ENCODE results near the gene HPDL.
"Not testable (repeated sequence)": the region's sequence is repeated elsewhere in the genome, so short reads cannot be mapped to it uniquely, and the experiment has no call there.

Gene HPDL

GRCh38 chr1:45326627-45327623, at the start of gene HPDL:
Gene HPDL (plus strand): TSS chr1:45326895. CDS start chr1:45327149, 254 bp downstream.
- DNase-seq (ENCODE audit: low read depth): no peak

- no peak for DNase-seq (ENCODE audit: low read depth)
These were observed 44.3 kb upstream of the HPDL start for GRCh38 chr1:45282351-45282750.

GRCh38 chr1:45284858-45285257, 41.8 kb upstream of the HPDL start:
- DNase-seq (ENCODE audit: low read depth): not testable (repeated sequence)

- DNase-seq (ENCODE audit: low read depth): not testable (repeated sequence)
These were observed 40.2 kb upstream of the HPDL start for GRCh38 chr1:45286521-45286920.

GRCh38 chr1:45291002-45291401, 35.7 kb upstream of the HPDL start:
- DNase-seq (ENCODE audit: low read depth): not testable (repeated sequence)

GRCh38 chr1:45291716-45292115, 35.0 kb upstream of the HPDL start:
- no peak for DNase-seq (ENCODE audit: low read depth)

- no peak for DNase-seq (ENCODE audit: low read depth)
These were observed 28.9 kb upstream of the HPDL start for GRCh38 chr1:45297666-45298356.

GRCh38 chr1:45299296-45299695, 27.4 kb upstream of the HPDL start:
- no peak for DNase-seq (ENCODE audit: low read depth)

GRCh38 chr1:45299981-45300668, 26.6 kb upstream of the HPDL start:
- DNase-seq (ENCODE audit: low read depth): no peak

- DNase-seq (ENCODE audit: low read depth): no peak
These were observed 26.1 kb upstream of the HPDL start for GRCh38 chr1:45300669-45300997.

GRCh38 chr1:45302505-45303150, 24.1 kb upstream of the HPDL start:
- no peak for DNase-seq (ENCODE audit: low read depth)

GRCh38 chr1:45303520-45304310, 23.0 kb upstream of the HPDL start:
- DNase-seq (ENCODE audit: low read depth): peak; percentile 97

- no peak for DNase-seq (ENCODE audit: low read depth)
These were observed 22.2 kb upstream of the HPDL start for GRCh38 chr1:45304311-45305081.

- no peak for DNase-seq (ENCODE audit: low read depth)
These were observed 21.5 kb upstream of the HPDL start for GRCh38 chr1:45305231-45305630.

GRCh38 chr1:45306319-45306718, 20.4 kb upstream of the HPDL start:
- DNase-seq (ENCODE audit: low read depth): no peak

- no peak for DNase-seq (ENCODE audit: low read depth)
These were observed 19.8 kb upstream of the HPDL start for GRCh38 chr1:45306905-45307304.

- no peak for DNase-seq (ENCODE audit: low read depth)
These were observed 12.4 kb upstream of the HPDL start for GRCh38 chr1:45314266-45314665.

GRCh38 chr1:45317166-45317565, 9.5 kb upstream of the HPDL start:
- DNase-seq (ENCODE audit: low read depth): no peak

- DNase-seq (ENCODE audit: low read depth): no peak
These were observed 6.9 kb upstream of the HPDL start for GRCh38 chr1:45319761-45320160.

GRCh38 chr1:45321444-45321843, 5.3 kb upstream of the HPDL start:
- no peak for DNase-seq (ENCODE audit: low read depth)

Data from stimulated activated CD8-positive, alpha-beta memory T cell treated with anti-CD3 and anti-CD28 coated beads, Interleukin-15, amount 100 ng/mL, for 1 hour (primary cell).